Keratinocyte (primary cell): ENCODE measurements around the gene PMEPA1. TPM values are rescaled to one million over a fixed set of nuclear protein-coding genes. Genes with fewer than 3 reads are reported as not detected.
A peak's percentile ranks its signal among the peaks of the same experiment; 100 is the strongest.

ENCODE experiments used
- DNase-seq: peaks from one replicate; pipeline ENCODE4 v3.0.0-alpha.2; 2011; ENCODE audit warnings: low read depth, missing footprints, low spot score
- FAIRE-seq: peaks from 2 replicates; lab custom pipeline; 2011; peaks lifted over from hg19 to GRCh38; lab: Jason Lieb, UNC
- H2AFZ ChIP-seq: 2 replicates; pipeline ENCODE4 v1.6.0; 2012; ENCODE audit warnings: low read length, control low read depth, inconsistent platforms; ENCODE audit not compliant: control insufficient read depth
- H3K27ac ChIP-seq: 2 replicates; pipeline ENCODE4 v1.5.1; 2011; ENCODE audit warnings: low read length; ENCODE audit not compliant: control insufficient read depth, insufficient read depth
- H3K27me3 ChIP-seq: 3 replicates; pipeline ENCODE4 v1.6.0; 2011; ENCODE audit warnings: low read length; ENCODE audit not compliant: control insufficient read depth, insufficient read depth; ENCODE audit errors: extremely low read depth
- H3K36me3 ChIP-seq, 2 experiments: 2 replicates in 1 of 2; 3 replicates in 1 of 2; pipeline ENCODE4 v1.5.1; 2011; ENCODE audit warnings: low read length in 2 of 2, mild to moderate bottlenecking in 1 of 2; ENCODE audit not compliant: control insufficient read depth in 2 of 2, insufficient read depth in 2 of 2; ENCODE audit errors: extremely low read depth in 1 of 2
- H3K4me1 ChIP-seq: 3 replicates; pipeline ENCODE4 v1.5.1; 2011; ENCODE audit warnings: low read length; ENCODE audit not compliant: control insufficient read depth, insufficient read depth; ENCODE audit errors: extremely low read depth
- H3K4me2 ChIP-seq: 3 replicates; pipeline ENCODE4 v1.6.0; 2011; ENCODE audit warnings: low read depth, low read length; ENCODE audit not compliant: control insufficient read depth, insufficient read depth; ENCODE audit errors: extremely low read depth
- H3K4me3 ChIP-seq, 3 experiments: fragments of 200-600 bp in 1 of 3; sonication (generic) in 1 of 3; 2 replicates in 2 of 3; 3 replicates in 1 of 3; pipeline ENCODE4 v1.5.1; 2011 to 2016; ENCODE audit warnings: low read length in 3 of 3, mild to moderate bottlenecking in 3 of 3, control low read depth in 2 of 3, inconsistent platforms in 1 of 3, low read depth in 1 of 3, mixed read lengths in 1 of 3, mixed run types in 1 of 3, moderate library complexity in 1 of 3; ENCODE audit not compliant: control insufficient read depth in 2 of 3, insufficient read depth in 2 of 3; ENCODE audit errors: extremely low read depth in 1 of 3
- H3K79me2 ChIP-seq: 2 replicates; pipeline ENCODE4 v1.6.0; 2012; ENCODE audit warnings: low read length; ENCODE audit not compliant: control insufficient read depth, insufficient read depth
- H3K9ac ChIP-seq: 3 replicates; pipeline ENCODE4 v1.6.0; 2011; ENCODE audit warnings: low read length; ENCODE audit not compliant: control insufficient read depth, insufficient read depth; ENCODE audit errors: extremely low read depth
- H3K9me1 ChIP-seq: 3 replicates; pipeline ENCODE4 v1.6.0; 2011; ENCODE audit warnings: low read length; ENCODE audit not compliant: control insufficient read depth, insufficient read depth; ENCODE audit errors: extremely low read depth
- H3K9me3 ChIP-seq: 2 replicates; pipeline ENCODE4 v1.5.1; 2012; ENCODE audit warnings: low read depth, low read length; ENCODE audit not compliant: control insufficient read depth
- H4K20me1 ChIP-seq: 3 replicates; pipeline ENCODE4 v1.6.0; 2011; ENCODE audit warnings: low read length; ENCODE audit not compliant: control insufficient read depth, insufficient read depth; ENCODE audit errors: extremely low read depth
- EZH2 ChIP-seq: IDR thresholded peaks from one replicate; pipeline ENCODE4 v1.6.1; 2012; ENCODE audit warnings: inconsistent platforms, mild to moderate bottlenecking, low read length, moderate library complexity
- dilution Hi-C: fragments of 300-500 bp; cut with MboI; formaldehyde crosslinking; loops from one replicate; pipeline ENCODE4 v1.7.0; 2020; ENCODE audit warnings: low sequenced_read_pairs; ENCODE audit not compliant: extremely low pct_ligation_motif_present
- polyA plus RNA-seq, 5 experiments: library from polyadenylated mRNA; depleted of rRNA in 3 of 5; stranded (reverse) in 3 of 5; stranded (forward) in 1 of 5; unstranded in 1 of 5; fragments of >200 nt; gene quantifications; 1 replicate in 1 of 5; 2 replicates in 3 of 5; 3 replicates in 1 of 5; pipeline versions ENCODE4 v1.2.1 to v1.2.3, GENCODE V29; 2011 to 2012; ENCODE audit warnings: missing spikeins in 2 of 5, low read depth in 1 of 5, low replicate concordance in 1 of 5
- TF ChIP-seq, protein P1 (sequence below), 3 experiments: IDR thresholded peaks in 1 of 3; conservative IDR thresholded peaks in 1 of 3; optimal IDR thresholded peaks in 1 of 3; 2 replicates in 2 of 3; 3 replicates in 1 of 3; pipeline versions ENCODE3 to v1.5.1; 2011; ENCODE audit warnings: low read length in 3 of 3, mild to moderate bottlenecking in 3 of 3, moderate library complexity in 2 of 3, control low read depth in 1 of 3, inconsistent platforms in 1 of 3; ENCODE audit not compliant: insufficient read depth in 2 of 3; ENCODE audit errors: extremely low read depth in 1 of 3

The PMEPA1 gene
- polyA plus RNA-seq, 1 donor (not counting 4 experiments of a cell fraction or from before 2014, with no cell fraction given) = 29.0 TPM

DNA sequence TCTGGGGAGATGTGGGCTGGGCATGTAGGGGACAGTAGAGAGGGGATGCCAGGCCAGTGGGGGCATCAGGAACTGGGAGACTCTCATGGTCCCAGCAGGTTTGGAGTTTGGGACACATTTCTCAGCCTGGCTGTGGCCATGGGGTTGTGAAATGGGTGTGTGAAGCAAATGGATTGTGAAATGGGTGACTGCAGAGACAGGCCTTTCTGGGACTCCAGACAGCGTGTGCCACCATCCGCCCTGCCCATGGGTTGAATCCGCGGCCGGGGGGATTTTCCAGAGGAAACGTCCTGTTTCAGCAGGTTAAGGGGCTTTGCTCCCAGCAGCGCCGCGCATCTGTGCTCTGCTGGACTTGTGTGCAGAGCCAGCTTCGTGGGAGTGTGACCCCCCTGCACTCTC, 3.7 kb upstream of the PMEPA1 start:
- no peak for FAIRE-seq
- H3K4me3 ChIP-seq = no peak overlapping the region
- no peaks in the 10 kb centered on the region for H3K9me1 ChIP-seq
- no peak for TF ChIP-seq EZH2
- TF ChIP-seq, protein P1, sequence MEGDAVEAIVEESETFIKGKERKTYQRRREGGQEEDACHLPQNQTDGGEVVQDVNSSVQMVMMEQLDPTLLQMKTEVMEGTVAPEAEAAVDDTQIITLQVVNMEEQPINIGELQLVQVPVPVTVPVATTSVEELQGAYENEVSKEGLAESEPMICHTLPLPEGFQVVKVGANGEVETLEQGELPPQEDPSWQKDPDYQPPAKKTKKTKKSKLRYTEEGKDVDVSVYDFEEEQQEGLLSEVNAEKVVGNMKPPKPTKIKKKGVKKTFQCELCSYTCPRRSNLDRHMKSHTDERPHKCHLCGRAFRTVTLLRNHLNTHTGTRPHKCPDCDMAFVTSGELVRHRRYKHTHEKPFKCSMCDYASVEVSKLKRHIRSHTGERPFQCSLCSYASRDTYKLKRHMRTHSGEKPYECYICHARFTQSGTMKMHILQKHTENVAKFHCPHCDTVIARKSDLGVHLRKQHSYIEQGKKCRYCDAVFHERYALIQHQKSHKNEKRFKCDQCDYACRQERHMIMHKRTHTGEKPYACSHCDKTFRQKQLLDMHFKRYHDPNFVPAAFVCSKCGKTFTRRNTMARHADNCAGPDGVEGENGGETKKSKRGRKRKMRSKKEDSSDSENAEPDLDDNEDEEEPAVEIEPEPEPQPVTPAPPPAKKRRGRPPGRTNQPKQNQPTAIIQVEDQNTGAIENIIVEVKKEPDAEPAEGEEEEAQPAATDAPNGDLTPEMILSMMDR (optimal IDR thresholded peaks at IDR 0.05 in 1 of 3, IDR thresholded peaks at IDR 0.05 in 1 of 3, conservative IDR thresholded peaks at IDR 0.05 in 1 of 3; ENCODE audit: extremely low read depth in 1 of 3, insufficient read depth in 2 of 3, low read length in 3 of 3) = no peak
- dilution Hi-C loops = no loop called here
- peaks cover 11% of the 10 kb centered on the region for H3K79me2 ChIP-seq
- peak overlapping the region; percentile 55 for H3K9ac ChIP-seq
- H3K27me3 ChIP-seq = no peaks in the 10 kb centered on the region
- peak overlapping the region; percentile 67 for H3K4me2 ChIP-seq
- H3K36me3 ChIP-seq = peaks cover 0 to under 1% of the 10 kb centered on the region in 2 experiments
- H3K27ac ChIP-seq = no peak overlapping the region
- DNase-seq = no peak
- peaks cover 61% of the 10 kb centered on the region for H3K4me1 ChIP-seq
- no peaks in the 10 kb centered on the region for H4K20me1 ChIP-seq
- no peaks in the 10 kb centered on the region for H3K9me3 ChIP-seq
- H2AFZ ChIP-seq = no peak overlapping the region

DNA sequence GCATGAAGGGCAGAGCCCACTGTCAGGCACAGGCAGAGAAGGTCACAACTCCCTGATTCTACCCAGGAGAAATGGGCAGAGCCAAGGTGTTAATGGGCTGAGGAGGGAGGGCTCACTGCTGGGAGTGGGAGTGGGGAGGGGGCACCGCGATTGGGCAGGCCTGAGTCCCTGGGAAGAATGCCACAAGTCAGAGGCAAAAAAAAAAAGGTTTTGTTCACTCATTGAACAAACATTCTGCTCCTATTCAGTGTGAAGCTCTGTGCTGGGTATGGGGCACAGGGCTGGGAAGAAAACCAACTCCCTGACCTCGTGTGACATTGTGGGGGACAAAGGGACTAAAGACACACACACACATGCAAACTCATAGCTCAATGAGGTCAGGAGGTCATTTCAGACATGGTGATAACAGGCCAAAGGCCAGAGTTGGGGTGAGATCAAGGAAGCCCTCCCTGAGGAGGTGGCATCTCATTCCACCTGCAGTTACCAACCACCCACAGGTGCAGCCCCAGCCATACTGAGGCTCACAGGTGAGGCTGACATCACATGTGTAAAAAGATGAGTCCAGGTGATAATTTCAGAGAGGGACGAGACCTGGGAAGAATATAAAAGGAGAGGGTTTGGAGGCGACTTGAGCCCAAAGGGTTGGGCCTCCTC, 3.2 kb upstream of the PMEPA1 start:
- Histone ChIP-seq H3K4me1 (peaks cover 58% of the 10 kb centered on the region), H3K9me3 (no peaks in the 10 kb centered on the region), H3K9me1 (no peaks in the 10 kb centered on the region), H3K4me3 (no peak overlapping the region), H3K36me3 (peaks cover 0 to 5% of the 10 kb centered on the region in 2 experiments), H4K20me1 (no peaks in the 10 kb centered on the region), H3K79me2 (peaks cover 17% of the 10 kb centered on the region), H3K4me2 (peak overlapping the region; percentile 67), H3K27me3 (no peaks in the 10 kb centered on the region), H3K9ac (peak overlapping the region; percentile 55), H3K27ac (no peak overlapping the region), H2AFZ (no peak overlapping the region)
- dilution Hi-C loops = no loop called here
- TF ChIP-seq, protein P1 (optimal IDR thresholded peaks at IDR 0.05 in 1 of 3, IDR thresholded peaks at IDR 0.05 in 1 of 3, conservative IDR thresholded peaks at IDR 0.05 in 1 of 3; ENCODE audit: extremely low read depth in 1 of 3, insufficient read depth in 2 of 3, low read length in 3 of 3) = no peak
- no peak for TF ChIP-seq EZH2
- DNase-seq (no peak), FAIRE-seq (peak; percentile 23)
